A673 (cell line): ENCODE results near the gene COBLL1. TPM values are rescaled to one million over a fixed set of nuclear protein-coding genes. Genes with fewer than 3 reads are reported as not detected.

Experiments used
- BruUV-seq: library from RNA; stranded (reverse); fragments of 400-500 nt; replicated peaks from 2 replicates; lab custom pipeline; 2021; lab: Mats Ljungman, UMichigan
- CTCF ChIA-PET: fragments of 300-600 bp; sonication (Branson Sonifier 250); formaldehyde crosslinking; loops from one replicate; lab custom pipeline; 2022; ENCODE audit warnings: antibody characterized with exemption; lab: Charles Lee
- POLR2A ChIA-PET: fragments of 300-600 bp; sonication (Branson Sonifier 250); formaldehyde crosslinking; loops from one replicate; lab custom pipeline; 2022; ENCODE audit warnings: antibody characterized with exemption; ENCODE audit not compliant: low non-redundant PET; lab: Charles Lee
- DNase-seq: peaks from one replicate; pipeline ENCODE4 v3.0.0-alpha.2; 2015; ENCODE audit warnings: low spot score
- H3K27ac ChIP-seq: fragments of 200-600 bp; sonication (generic); 2 replicates; pipeline ENCODE4 v1.5.1; 2016; ENCODE audit warnings: mixed run types, low read depth, mild to moderate bottlenecking, mixed read lengths, antibody characterized with exemption, low read length; ENCODE audit not compliant: poor library complexity, severe bottlenecking
- H3K27me3 ChIP-seq: fragments of 200-600 bp; sonication (generic); replicated peaks from 2 replicates; pipeline ENCODE4 v1.6.1; 2017; ENCODE audit warnings: mixed run types, low read depth, mild to moderate bottlenecking, mixed read lengths, antibody characterized with exemption, low read length; ENCODE audit not compliant: insufficient read depth, poor library complexity
- H3K36me3 ChIP-seq: fragments of 200-600 bp; sonication (generic); 2 replicates; pipeline ENCODE4 v1.6.1; 2016; ENCODE audit warnings: mixed run types, mild to moderate bottlenecking, mixed read lengths, antibody characterized with exemption, low read length; ENCODE audit not compliant: insufficient read depth, poor library complexity, severe bottlenecking
- H3K4me1 ChIP-seq: fragments of 200-600 bp; sonication (generic); 2 replicates; pipeline ENCODE4 v1.6.1; 2017; ENCODE audit warnings: mixed run types, mild to moderate bottlenecking, mixed read lengths, antibody characterized with exemption, low read length; ENCODE audit not compliant: insufficient read depth, poor library complexity, severe bottlenecking
- H3K4me3 ChIP-seq: fragments of 200-600 bp; sonication (generic); 2 replicates; pipeline ENCODE4 v1.5.1; 2016; ENCODE audit warnings: low read depth, mixed run types, mild to moderate bottlenecking, mixed read lengths, low read length; ENCODE audit not compliant: poor library complexity, severe bottlenecking
- H3K9me3 ChIP-seq: fragments of 200-600 bp; sonication (generic); 2 replicates; pipeline ENCODE4 v1.6.1; 2016; ENCODE audit warnings: mixed run types, low read depth, mild to moderate bottlenecking, mixed read lengths, antibody characterized with exemption, low read length; ENCODE audit not compliant: poor library complexity, severe bottlenecking
- CTCF ChIP-seq: fragments of 300-800, 200-600 bp; sonication (generic); conservative IDR thresholded peaks from 2 replicates; pipeline ENCODE4 v1.5.1; 2017; ENCODE audit warnings: low read depth, mild to moderate bottlenecking, antibody characterized with exemption, low read length, moderate library complexity, mixed read lengths
- EZH2 ChIP-seq: fragments of 200-600 bp; sonication (generic); IDR thresholded peaks from 2 replicates; pipeline ENCODE4 v1.6.1; 2017; ENCODE audit warnings: borderline replicate concordance, low read depth, mild to moderate bottlenecking, mixed read lengths, antibody characterized with exemption, low read length; ENCODE audit not compliant: poor library complexity, severe bottlenecking
- intact Hi-C: fragments of 100-400 bp; cut with micrococcal nuclease; formaldehyde crosslinking; loops from one replicate; pipeline ENCODE4 v1.10.0; 2022; ENCODE audit not compliant: unreplicated experiment
- total RNA-seq: library from RNA; stranded (reverse); gene quantifications from 2 replicates; pipeline ENCODE4 v1.2.3, GENCODE V29; 2021

Gene COBLL1
- total RNA-seq, 1 experiment from 2014 or later: 6.6 TPM

- no TSS peak for BruUV-seq
- ChIA-PET POLR2A (no interaction called here), CTCF (no interaction called here)
- TF ChIP-seq EZH2 (no peak), CTCF (no peak)
- no peak for DNase-seq
- Histone ChIP-seq H3K9me3 (no peaks in the 10 kb centered on the region), H3K36me3 (no peaks in the 10 kb centered on the region), H3K27me3 (no peaks in the 10 kb centered on the region), H3K4me1 (peaks cover 72% of the 10 kb centered on the region), H3K4me3 (no peak overlapping the region), H3K27ac (no peak overlapping the region)
- intact Hi-C loops: no loop called here
Measured at GRCh38 chr2:164692958-164693357, 148.7 kb downstream of the COBLL1 start.

- DNase-seq: peak; percentile 8
- no peaks in the 10 kb centered on the region for H3K9me3 ChIP-seq
- no TSS peak for BruUV-seq
- TF ChIP-seq CTCF (no peak), EZH2 (no peak)
- peaks cover 72% of the 10 kb centered on the region for H3K4me1 ChIP-seq
- H3K27ac ChIP-seq: no peak overlapping the region
- H3K36me3 ChIP-seq: no peaks in the 10 kb centered on the region
- no peaks in the 10 kb centered on the region for H3K27me3 ChIP-seq
- no peak overlapping the region for H3K4me3 ChIP-seq
- POLR2A ChIA-PET: no interaction called here
- CTCF ChIA-PET: no interaction called here
- intact Hi-C loops: no loop called here
Measured at GRCh38 chr2:164692114-164692513, 149.5 kb downstream of the COBLL1 start.

GRCh38 chr2:164691346-164691887, 150.2 kb downstream of the COBLL1 start:
- Histone ChIP-seq H3K9me3 (no peaks in the 10 kb centered on the region), H3K4me3 (no peak overlapping the region), H3K27ac (peak overlapping the region; percentile 58), H3K4me1 (peaks cover 70% of the 10 kb centered on the region), H3K36me3 (no peaks in the 10 kb centered on the region), H3K27me3 (no peaks in the 10 kb centered on the region)
- ChIA-PET CTCF (no interaction called here), POLR2A (no interaction called here)
- no TSS peak for BruUV-seq
- intact Hi-C loops: no loop called here
- no peak for DNase-seq
- TF ChIP-seq EZH2: no peak
- TF ChIP-seq CTCF: no peak
